Central memory CD8-positive, alpha-beta T cell (primary cell): ENCODE results near the gene MPC2.
"Not testable (repeated sequence)": the region's sequence is repeated elsewhere in the genome, so short reads cannot be mapped to it uniquely, and the experiment has no call there.

Experiments used
- ATAC-seq: fragments of 150-1000 bp; cut with Tn5 transposase; replicated peaks from 2 replicates; pipeline ENCODE4 v1.10.0; 2022; ENCODE audit warnings: mild to moderate bottlenecking, moderate FRiP score, moderate number of reproducible peaks; ENCODE audit not compliant: poor library complexity, severe bottlenecking; ENCODE audit errors: extremely low read depth
- DNase-seq, 2 donors: peaks; one replicate each; pipeline ENCODE4 v3.0.0; 2021; ENCODE audit warnings: low spot score in 2 of 2
- H3K27ac Mint-ChIP-seq: one replicate; pipeline ENCODE4 v1.8.0; 2022; ENCODE audit warnings: low read depth, mild to moderate bottlenecking, moderate library complexity, mixed read lengths
- H3K27me3 Mint-ChIP-seq: one replicate; pipeline ENCODE4 v1.8.0; 2022; ENCODE audit warnings: mixed read lengths
- H3K36me3 Mint-ChIP-seq: one replicate; pipeline ENCODE4 v1.8.0; 2022; ENCODE audit warnings: mild to moderate bottlenecking, moderate library complexity, mixed read lengths; ENCODE audit not compliant: insufficient read depth
- H3K4me1 Mint-ChIP-seq: one replicate; pipeline ENCODE4 v1.8.0; 2022; ENCODE audit warnings: mixed read lengths
- H3K4me3 Mint-ChIP-seq: one replicate; pipeline ENCODE4 v1.8.0; 2022; ENCODE audit warnings: mild to moderate bottlenecking, moderate library complexity, mixed read lengths
- H3K9me3 Mint-ChIP-seq: one replicate; pipeline ENCODE4 v1.8.0; 2022; ENCODE audit warnings: mixed read lengths

The MPC2 gene

GRCh38 chr1:167911413-167911812 lies 25.5 kb downstream of the MPC2 start:
- no peaks in the 10 kb centered on the region for H3K27me3 Mint-ChIP-seq
- no peak overlapping the region for H3K4me3 Mint-ChIP-seq
- no peak for ATAC-seq
- H3K36me3 Mint-ChIP-seq = peaks cover 2% of the 10 kb centered on the region
- no peak overlapping the region for H3K27ac Mint-ChIP-seq
- H3K4me1 Mint-ChIP-seq = no peaks in the 10 kb centered on the region
- H3K9me3 Mint-ChIP-seq = peaks cover 6% of the 10 kb centered on the region
- no peak for DNase-seq

- no peak for DNase-seq
- Mint-ChIP-seq H3K9me3 (peaks cover 6% of the 10 kb centered on the region), H3K4me3 (no peak overlapping the region), H3K27ac (no peak overlapping the region), H3K27me3 (peaks cover under 1% of the 10 kb centered on the region), H3K36me3 (peaks cover 2% of the 10 kb centered on the region), H3K4me1 (no peaks in the 10 kb centered on the region)
- ATAC-seq = no peak
Observed at GRCh38 chr1:167910530-167910929, 26.3 kb downstream of the MPC2 start.

GRCh38 chr1:167909691-167910180 lies 27.1 kb downstream of the MPC2 start:
- DNase-seq = no peak
- H3K4me1 Mint-ChIP-seq = no peaks in the 10 kb centered on the region
- H3K27me3 Mint-ChIP-seq = peaks cover 9% of the 10 kb centered on the region
- H3K27ac Mint-ChIP-seq = no peak overlapping the region
- no peak for ATAC-seq
- peaks cover 6% of the 10 kb centered on the region for H3K9me3 Mint-ChIP-seq
- peaks cover 2% of the 10 kb centered on the region for H3K36me3 Mint-ChIP-seq
- no peak overlapping the region for H3K4me3 Mint-ChIP-seq

GRCh38 chr1:167905671-167906070 lies 31.2 kb downstream of the MPC2 start:
- peaks cover 19% of the 10 kb centered on the region for H3K27me3 Mint-ChIP-seq
- no peak overlapping the region for H3K27ac Mint-ChIP-seq
- no peak overlapping the region for H3K4me3 Mint-ChIP-seq
- no peaks in the 10 kb centered on the region for H3K4me1 Mint-ChIP-seq
- H3K9me3 Mint-ChIP-seq = peaks cover 6% of the 10 kb centered on the region
- no peak for ATAC-seq
- no peak for DNase-seq
- no peaks in the 10 kb centered on the region for H3K36me3 Mint-ChIP-seq

- no peak overlapping the region for H3K4me3 Mint-ChIP-seq
- no peaks in the 10 kb centered on the region for H3K4me1 Mint-ChIP-seq
- DNase-seq (no peak), ATAC-seq (no peak)
- H3K27me3 Mint-ChIP-seq = peaks cover 19% of the 10 kb centered on the region
- H3K27ac Mint-ChIP-seq = no peak overlapping the region
- H3K36me3 Mint-ChIP-seq = no peaks in the 10 kb centered on the region
- peaks cover 6% of the 10 kb centered on the region for H3K9me3 Mint-ChIP-seq
Observed at GRCh38 chr1:167905182-167905581, 31.7 kb downstream of the MPC2 start.

GRCh38 chr1:167904652-167905130 lies 32.2 kb downstream of the MPC2 start:
- H3K4me3 Mint-ChIP-seq = no peak overlapping the region
- H3K27me3 Mint-ChIP-seq = peaks cover 19% of the 10 kb centered on the region
- peaks cover under 1% of the 10 kb centered on the region for H3K9me3 Mint-ChIP-seq
- H3K27ac Mint-ChIP-seq = no peak overlapping the region
- H3K4me1 Mint-ChIP-seq = no peaks in the 10 kb centered on the region
- DNase-seq = no peak
- H3K36me3 Mint-ChIP-seq = no peaks in the 10 kb centered on the region
- no peak for ATAC-seq

- Mint-ChIP-seq H3K36me3 (peaks cover 2% of the 10 kb centered on the region), H3K27me3 (peaks cover 19% of the 10 kb centered on the region), H3K27ac (no peak overlapping the region), H3K9me3 (no peaks in the 10 kb centered on the region), H3K4me3 (no peak overlapping the region), H3K4me1 (no peaks in the 10 kb centered on the region)
- DNase-seq = no peak
- ATAC-seq = no peak
Observed at GRCh38 chr1:167900907-167901306, 36.0 kb downstream of the MPC2 start.

GRCh38 chr1:167899253-167899681 lies 37.6 kb downstream of the MPC2 start:
- Mint-ChIP-seq H3K9me3 (no peaks in the 10 kb centered on the region), H3K27ac (no peak overlapping the region)
- no peak for DNase-seq

GRCh38 chr1:167898578-167899222 lies 38.2 kb downstream of the MPC2 start:
- Mint-ChIP-seq H3K9me3 (no peaks in the 10 kb centered on the region), H3K27ac (no peak overlapping the region), H3K4me1 (no peaks in the 10 kb centered on the region), H3K4me3 (no peak overlapping the region), H3K36me3 (peaks cover 2% of the 10 kb centered on the region), H3K27me3 (peaks cover 10% of the 10 kb centered on the region)
- no peak for DNase-seq
- no peak for ATAC-seq

More at GRCh38 chr1:167899253-167899681, 37.6 kb downstream of the MPC2 start:
- Mint-ChIP-seq H3K27me3 (peaks cover 10% of the 10 kb centered on the region), H3K4me3 (no peak overlapping the region), H3K4me1 (no peaks in the 10 kb centered on the region), H3K36me3 (peaks cover 2% of the 10 kb centered on the region)
- no peak for ATAC-seq

- Mint-ChIP-seq H3K27ac (no peak overlapping the region), H3K4me1 (no peaks in the 10 kb centered on the region), H3K36me3 (no peaks in the 10 kb centered on the region), H3K27me3 (no peaks in the 10 kb centered on the region), H3K9me3 (no peaks in the 10 kb centered on the region), H3K4me3 (no peak overlapping the region)
- DNase-seq = no peak
- ATAC-seq = no peak
Observed at GRCh38 chr1:167893798-167894197, 43.1 kb downstream of the MPC2 start.

- Mint-ChIP-seq H3K27me3 (peaks cover 8% of the 10 kb centered on the region), H3K36me3 (no peaks in the 10 kb centered on the region), H3K27ac (no peak overlapping the region), H3K4me3 (no peak overlapping the region), H3K4me1 (no peaks in the 10 kb centered on the region), H3K9me3 (no peaks in the 10 kb centered on the region)
- no peak for ATAC-seq
- no peak for DNase-seq
Observed at GRCh38 chr1:167890400-167890799, 46.5 kb downstream of the MPC2 start.

- not testable (repeated sequence) for H3K27ac Mint-ChIP-seq, H3K9me3 Mint-ChIP-seq, H3K4me3 Mint-ChIP-seq, H3K4me1 Mint-ChIP-seq, ATAC-seq, DNase-seq, H3K36me3 Mint-ChIP-seq
- peaks cover 16% of the 10 kb centered on the region for H3K27me3 Mint-ChIP-seq
Observed at GRCh38 chr1:167887187-167887586, 49.7 kb downstream of the MPC2 start.

- Mint-ChIP-seq H3K9me3 (no peaks in the 10 kb centered on the region), H3K27ac (no peak overlapping the region), H3K4me3 (no peak overlapping the region), H3K4me1 (no peaks in the 10 kb centered on the region), H3K36me3 (no peaks in the 10 kb centered on the region), H3K27me3 (peaks cover 16% of the 10 kb centered on the region)
- ATAC-seq (no peak), DNase-seq (no peak)
Observed at GRCh38 chr1:167882376-167882775, 54.5 kb downstream of the MPC2 start.
